K562 (cell line): Measurements from ENCODE around the gene ADORA2A. TPM values are rescaled to one million over a fixed set of nuclear protein-coding genes. Genes with fewer than 3 reads are reported as not detected.
A peak's percentile ranks its signal among the peaks of the same experiment; 100 is the strongest.

ENCODE experiments used
- ATAC-seq: fragments of 200-7000 bp; cut with Tn5 transposase; 3 replicates; pipeline ENCODE4 v1.9.1; 2020; ENCODE audit warnings: moderate library complexity
- BruUV-seq: library from RNA; stranded (reverse); fragments of 400-500 nt; replicated peaks from 2 replicates; lab custom pipeline; 2021; lab: Mats Ljungman, UMichigan
- CTCF ChIA-PET: fragments of 300-600 bp; formaldehyde crosslinking; extraction: SDS; loops from one replicate; lab custom pipeline; 2021; ENCODE audit warnings: low intra/inter-chr PET ratio; lab: Yijun Ruan, JAX
- POLR2A ChIA-PET: fragments of 300-600, 350-650 bp; sonication (Branson Sonifier 250); formaldehyde crosslinking; extraction: SDS; loops from one replicate; lab custom pipeline; 2021; ENCODE audit warnings: antibody characterized with exemption, inconsistent platforms; lab: Yijun Ruan, JAX
- DNase-seq, 4 experiments: peaks; one replicate each; pipeline versions ENCODE4 v3.0.0 to v3.0.0-alpha.2; 2011 to 2018; ENCODE audit warnings: low spot score in 3 of 4, mixed read lengths in 3 of 4; ENCODE audit errors: extremely low read depth in 1 of 4
- FAIRE-seq: peaks from 2 replicates; lab custom pipeline; 2011; peaks lifted over from hg19 to GRCh38; lab: Jason Lieb, UNC
- H2AFZ ChIP-seq: 2 replicates; pipeline ENCODE4 v1.6.0; 2011; ENCODE audit warnings: low read depth, low read length, control low read depth, inconsistent platforms
- H3K27ac ChIP-seq: fragments of 200-600 bp; 3 replicates; pipeline ENCODE4 v1.8.0; 2011; ENCODE audit warnings: low read depth, mild to moderate bottlenecking, control low read depth, inconsistent platforms, low read length, moderate library complexity, mixed read lengths; ENCODE audit errors: extremely low read depth
- H3K27me3 ChIP-seq, 2 experiments: fragments of 300-600 bp in 1 of 2; 2 replicates in 1 of 2; 3 replicates in 1 of 2; pipeline versions ENCODE4 v1.6.0 to v1.8.0; 2011; ENCODE audit warnings: inconsistent platforms in 2 of 2, low read length in 2 of 2, mild to moderate bottlenecking in 1 of 2, mixed read lengths in 1 of 2, moderate library complexity in 1 of 2; ENCODE audit not compliant: control insufficient read depth in 2 of 2, insufficient read depth in 2 of 2
- H3K36me3 ChIP-seq: fragments of 300-600 bp; 3 replicates; pipeline ENCODE4 v1.8.0; 2011; ENCODE audit warnings: mild to moderate bottlenecking, low read length, inconsistent platforms; ENCODE audit not compliant: control insufficient read depth, insufficient read depth
- H3K4me1 ChIP-seq, 2 experiments: fragments of 200-600 bp in 1 of 2; replicated peaks in 1 of 2; 2 replicates in 1 of 2; 3 replicates in 1 of 2; pipeline versions ENCODE4 v1.5.1 to v1.8.0; 2011; ENCODE audit warnings: inconsistent platforms in 2 of 2, low read length in 2 of 2, mild to moderate bottlenecking in 1 of 2, mixed read lengths in 1 of 2, moderate library complexity in 1 of 2; ENCODE audit not compliant: control insufficient read depth in 2 of 2, insufficient read depth in 2 of 2
- H3K4me2 ChIP-seq: 2 replicates; pipeline ENCODE4 v1.6.1; 2011; ENCODE audit warnings: low read length, control low read depth, inconsistent platforms, mixed read lengths; ENCODE audit not compliant: insufficient read depth
- H3K4me3 ChIP-seq: fragments of 200-600 bp; sonication (generic), shearing (Covaris generic); 2 replicates; pipeline ENCODE4 v1.5.1; 2016; ENCODE audit warnings: control low read depth, inconsistent platforms
- H3K79me2 ChIP-seq: fragments of 200-600 bp; 3 replicates; pipeline ENCODE4 v1.8.0; 2011; ENCODE audit warnings: low read length, inconsistent platforms; ENCODE audit not compliant: control insufficient read depth, insufficient read depth
- H3K9ac ChIP-seq, 2 experiments: 2 replicates each; pipeline versions ENCODE4 v1.6.0 to v1.6.1; 2011; ENCODE audit warnings: low read depth in 2 of 2, low read length in 2 of 2, control low read depth in 1 of 2, inconsistent platforms in 1 of 2, mild to moderate bottlenecking in 1 of 2, mixed read lengths in 1 of 2; ENCODE audit not compliant: insufficient read depth in 1 of 2
- H3K9me1 ChIP-seq: one replicate; pipeline ENCODE4 v1.6.0; 2011; ENCODE audit warnings: inconsistent platforms, mild to moderate bottlenecking, low read length, moderate library complexity; ENCODE audit not compliant: control insufficient read depth, insufficient read depth
- H3K9me3 ChIP-seq: replicated peaks from 2 replicates; pipeline ENCODE4 v1.5.1; 2011; ENCODE audit warnings: low read depth, low read length, inconsistent platforms; ENCODE audit not compliant: control insufficient read depth, insufficient read depth
- H4K20me1 ChIP-seq: replicated peaks from 2 replicates; pipeline ENCODE4 v1.6.1; 2011; ENCODE audit warnings: low read length, inconsistent platforms, mixed read lengths; ENCODE audit not compliant: control insufficient read depth, insufficient read depth
- MEIS2 ChIP-seq: fragments of 450-650 bp; IDR thresholded peaks from 2 replicates; pipeline ENCODE4 v1.6.1; 2014; ENCODE audit warnings: mild to moderate bottlenecking; ENCODE audit not compliant: partially characterized antibody
- ZNF41 ChIP-seq: fragments of 250-450 bp; sonication (Bioruptor Pico); conservative IDR thresholded peaks from 2 replicates; pipeline ENCODE4 v1.4.0; 2020; ENCODE audit warnings: mild to moderate bottlenecking
- WGBS: fragments of 100-300 bp; shearing (Covaris generic); methylation state at CpG from one replicate; pipeline ENCODE4 v1.1.6; 2016; ENCODE audit warnings: low coverage, mixed read lengths; ENCODE audit not compliant: insufficient coverage; ENCODE audit errors: missing lambda C conversion rate; 5-methylcytosine and 5-hydroxymethylcytosine counted together
- in situ Hi-C: fragments of 300-500 bp; cut with MboI; formaldehyde crosslinking; loops from 4 replicates; pipeline ENCODE4 v1.15.0; 2018; ENCODE audit warnings: inconsistent platforms, mixed read lengths
- intact Hi-C: fragments of 100-400 bp; cut with micrococcal nuclease; formaldehyde crosslinking; loops from 2 replicates; pipeline ENCODE4 v1.14.2; 2022
- polyA plus RNA-seq, 8 experiments: library from polyadenylated mRNA; depleted of rRNA in 4 of 8; stranded (reverse) in 5 of 8; unstranded in 3 of 8; fragments of >200 nt; fragmentation: Nextera tagmentation in 2 of 8; fragmentation: Illumina TruSeq in 1 of 8; extraction: Ambion mirVana in 2 of 8; extraction: Trizol in 1 of 8; gene quantifications; 2 replicates each; pipeline versions ENCODE4 v1.2.1 to v1.2.3, GENCODE V29; 2011 to 2014; ENCODE audit warnings: inconsistent platforms in 1 of 8, missing spikeins in 1 of 8
- total RNA-seq, 7 experiments: library from RNA; depleted of rRNA in 6 of 7; stranded (reverse); fragments of >200 nt in 6 of 7; fragmentation: Illumina TruSeq in 2 of 7; extraction: Trizol in 2 of 7; gene quantifications; 2 replicates each; pipeline versions ENCODE4 v1.2.1 to v1.2.3, GENCODE V29; 2011 to 2021; ENCODE audit warnings: low replicate concordance in 1 of 7
- TF ChIP-seq, protein P1 (sequence below): fragments of 250-450 bp; sonication (Bioruptor Pico); IDR thresholded peaks from 2 replicates; pipeline ENCODE4 v1.4.0; 2020

The ADORA2A gene
- total and polyA plus RNA-seq, 9 of the 15 experiments (the other 6 are each of a cell fraction or from before 2014, with no cell fraction given) = 0.15 to 2.1 (median 0.66) TPM; not detected in 2

GRCh38 chr22:24463071-24463760 lies 35.8 kb downstream of the ADORA2A start:
- ATAC-seq = no peak
- no peak overlapping the region for H3K9ac ChIP-seq
- no peak for TF ChIP-seq ZNF41 (CRISPR knock-in tag)
- TF ChIP-seq, protein P1, sequence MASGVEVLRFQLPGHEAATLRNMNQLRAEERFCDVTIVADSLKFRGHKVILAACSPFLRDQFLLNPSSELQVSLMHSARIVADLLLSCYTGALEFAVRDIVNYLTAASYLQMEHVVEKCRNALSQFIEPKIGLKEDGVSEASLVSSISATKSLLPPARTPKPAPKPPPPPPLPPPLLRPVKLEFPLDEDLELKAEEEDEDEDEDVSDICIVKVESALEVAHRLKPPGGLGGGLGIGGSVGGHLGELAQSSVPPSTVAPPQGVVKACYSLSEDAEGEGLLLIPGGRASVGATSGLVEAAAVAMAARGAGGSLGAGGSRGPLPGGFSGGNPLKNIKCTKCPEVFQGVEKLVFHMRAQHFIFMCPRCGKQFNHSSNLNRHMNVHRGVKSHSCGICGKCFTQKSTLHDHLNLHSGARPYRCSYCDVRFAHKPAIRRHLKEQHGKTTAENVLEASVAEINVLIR = no peak
- peak; percentile 30 for TF ChIP-seq MEIS2
- TF ChIP-seq, all 486 proteins: peak for 1
- ChIA-PET CTCF (no interaction called here), POLR2A (interaction anchor here (0.6 to 2.5 kb wide), 2 partner anchors 9 to 27 kb away, joined by 3 to 7 read pairs; no protein-coding TSS in a partner anchor)
- H3K27ac ChIP-seq = no peak overlapping the region
- H3K79me2 ChIP-seq = no peaks in the 10 kb centered on the region
- H3K9me1 ChIP-seq = no peaks in the 10 kb centered on the region
- in situ Hi-C loops = no loop called here
- peaks cover 0 to 27% of the 10 kb centered on the region in 2 experiments; a peak in 4 of 5 replicates for H3K4me1 ChIP-seq
- H3K4me3 ChIP-seq = no peak overlapping the region
- DNase-seq (no peak), FAIRE-seq (no peak)
- no peaks in the 10 kb centered on the region for H4K20me1 ChIP-seq
- no peak overlapping the region for H3K4me2 ChIP-seq
- no peaks in the 10 kb centered on the region for H3K9me3 ChIP-seq
- no peaks in the 10 kb centered on the region for H3K36me3 ChIP-seq
- no peak overlapping the region for H2AFZ ChIP-seq
- intact Hi-C loops = no loop called here
- no peaks in the 10 kb centered on the region for H3K27me3 ChIP-seq
- WGBS = 63% methylated on average over 6 of the region's 6 CpGs
- BruUV-seq = no TSS peak

DNA sequence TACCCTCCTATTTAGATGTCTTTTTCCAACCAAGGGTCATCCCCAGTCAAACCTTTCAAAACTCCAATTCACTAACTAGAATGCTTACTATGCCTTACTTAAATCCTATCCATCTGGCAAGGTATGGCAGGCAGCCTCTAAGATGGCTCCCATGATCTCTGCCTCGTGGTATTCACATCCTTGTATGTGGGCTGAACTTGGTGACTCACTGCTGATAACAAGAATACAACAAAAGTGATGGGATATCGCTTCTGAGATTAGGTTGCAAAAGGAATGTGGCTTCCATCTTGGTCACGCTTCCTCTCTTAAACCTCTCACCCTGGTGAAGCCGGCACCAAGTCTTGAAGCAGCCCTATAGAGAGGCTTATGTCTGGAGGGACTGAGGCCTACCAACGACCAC lies 38.2 kb downstream of the ADORA2A start:
- Histone ChIP-seq H3K4me1 (peaks cover 0 to 17% of the 10 kb centered on the region in 2 experiments; a peak in 4 of 5 replicates), H3K9me3 (no peaks in the 10 kb centered on the region), H2AFZ (peak overlapping the region; percentile 49), H3K36me3 (no peaks in the 10 kb centered on the region), H3K9ac (no peak overlapping the region), H3K9me1 (no peaks in the 10 kb centered on the region), H3K27me3 (no peaks in the 10 kb centered on the region), H3K79me2 (no peaks in the 10 kb centered on the region), H3K27ac (no peak overlapping the region), H3K4me3 (no peak overlapping the region), H4K20me1 (no peaks in the 10 kb centered on the region), H3K4me2 (no peak overlapping the region)
- intact Hi-C loops = no loop called here
- in situ Hi-C loops = no loop called here
- peak in 2 of 4 experiments; percentile 20 to 41 for DNase-seq
- ChIA-PET POLR2A (no interaction called here), CTCF (no interaction called here)
- ATAC-seq = 0 out of 3 replicates have a peak, but pooled peaks have one; percentile 27
- WGBS = 20% methylated on average over 5 of the region's 5 CpGs
- FAIRE-seq = peak; percentile 78
- BruUV-seq = no TSS peak
